CD14-positive monocyte (primary cell): ENCODE results near the gene LEAP2. TPM values are rescaled to one million over a fixed set of nuclear protein-coding genes. Genes with fewer than 3 reads are reported as not detected.
A peak's percentile ranks its signal among the peaks of the same experiment; 100 is the strongest.

Experiments used
- DNase-seq, 3 donors: peaks; one replicate each; pipeline ENCODE4 v3.0.0-alpha.2; 2011 to 2022
- H2AFZ ChIP-seq: 2 replicates; pipeline ENCODE4 v1.6.0; 2012; ENCODE audit warnings: mild to moderate bottlenecking, low read depth, low read length, inconsistent platforms; ENCODE audit not compliant: insufficient read depth, poor library complexity, severe bottlenecking
- H3K27ac ChIP-seq, 2 donors: 1 replicate in 1 of 2; 2 replicates in 1 of 2; pipeline ENCODE4 v1.5.1; 2012 to 2013; ENCODE audit warnings: low read length in 2 of 2, control low read depth in 1 of 2, inconsistent platforms in 1 of 2, low read depth in 1 of 2, mild to moderate bottlenecking in 1 of 2
- H3K27me3 ChIP-seq, 2 donors: one replicate each; pipeline versions ENCODE4 v1.6.0 to v1.6.1; 2011 to 2013; ENCODE audit warnings: low read length in 2 of 2; ENCODE audit not compliant: control insufficient read depth in 2 of 2, insufficient read depth in 2 of 2
- H3K36me3 ChIP-seq, 2 donors: replicated peaks in 1 of 2; 1 replicate in 1 of 2; 2 replicates in 1 of 2; pipeline versions ENCODE4 v1.5.1 to v1.6.1; 2012 to 2013; ENCODE audit warnings: low read length in 2 of 2, control low read depth in 1 of 2, inconsistent platforms in 1 of 2, mild to moderate bottlenecking in 1 of 2; ENCODE audit not compliant: insufficient read depth in 2 of 2, control insufficient read depth in 1 of 2
- H3K4me1 ChIP-seq, 2 donors: 1 replicate in 1 of 2; 2 replicates in 1 of 2; pipeline versions ENCODE4 v1.5.1 to v1.6.1; 2012 to 2013; ENCODE audit warnings: low read length in 2 of 2, control low read depth in 1 of 2, inconsistent platforms in 1 of 2, mild to moderate bottlenecking in 1 of 2, moderate library complexity in 1 of 2; ENCODE audit not compliant: insufficient read depth in 2 of 2, control insufficient read depth in 1 of 2
- H3K4me2 ChIP-seq: replicated peaks from 2 replicates; pipeline ENCODE3; 2012; ENCODE audit warnings: low read length, moderate library complexity, mild to moderate bottlenecking; ENCODE audit not compliant: poor library complexity, severe bottlenecking; ENCODE audit errors: extremely low read depth
- H3K4me3 ChIP-seq, 3 experiments: fragments of 200-600 bp in 1 of 3; sonication (generic) in 1 of 3; replicated peaks in 1 of 3; 1 replicate in 2 of 3; 2 replicates in 1 of 3; pipeline ENCODE4 v1.5.1; 2011 to 2013; ENCODE audit warnings: low read length in 3 of 3, mild to moderate bottlenecking in 3 of 3, control low read depth in 2 of 3, low read depth in 2 of 3, inconsistent platforms in 1 of 3, moderate library complexity in 1 of 3
- H3K79me2 ChIP-seq: 2 replicates; pipeline ENCODE4 v1.6.0; 2012; ENCODE audit warnings: mild to moderate bottlenecking, control low read depth, inconsistent platforms, low read length, moderate library complexity; ENCODE audit not compliant: insufficient read depth
- H3K9ac ChIP-seq: 2 replicates; pipeline ENCODE4 v1.6.0; 2017; ENCODE audit warnings: low read length, mild to moderate bottlenecking; ENCODE audit not compliant: insufficient read depth, poor library complexity, severe bottlenecking
- H3K9me3 ChIP-seq, 2 donors: replicated peaks in 1 of 2; 1 replicate in 1 of 2; 2 replicates in 1 of 2; pipeline versions ENCODE4 v1.5.1 to v1.6.1; 2012 to 2013; ENCODE audit warnings: low read length in 2 of 2, control low read depth in 1 of 2; ENCODE audit not compliant: control insufficient read depth in 1 of 2, insufficient read depth in 1 of 2
- H4K20me1 ChIP-seq: 2 replicates; pipeline ENCODE4 v1.6.0; 2012; ENCODE audit warnings: mild to moderate bottlenecking, low read length, control low read depth, moderate library complexity; ENCODE audit not compliant: insufficient read depth
- H3K27ac Mint-ChIP-seq, 7 donors: one replicate each; pipeline ENCODE4 v1.8.0; 2020; ENCODE audit warnings: mild to moderate bottlenecking in 7 of 7, mixed read lengths in 7 of 7, moderate library complexity in 6 of 7, inconsistent platforms in 2 of 7
- H3K27me3 Mint-ChIP-seq, 3 donors: one replicate each; pipeline ENCODE4 v1.8.0; 2021 to 2022; ENCODE audit warnings: low read depth in 3 of 3, mild to moderate bottlenecking in 3 of 3, mixed read lengths in 3 of 3, moderate library complexity in 3 of 3, inconsistent platforms in 1 of 3
- H3K36me3 Mint-ChIP-seq, 2 donors: one replicate each; pipeline ENCODE4 v1.8.0; 2020; ENCODE audit warnings: mixed read lengths in 2 of 2, inconsistent platforms in 1 of 2, mild to moderate bottlenecking in 1 of 2
- H3K4me1 Mint-ChIP-seq: one replicate; pipeline ENCODE4 v1.8.0; 2020; ENCODE audit warnings: mild to moderate bottlenecking, mixed read lengths
- H3K4me3 Mint-ChIP-seq, 2 donors: one replicate each; pipeline ENCODE4 v1.8.0; 2020; ENCODE audit warnings: mild to moderate bottlenecking in 2 of 2, mixed read lengths in 2 of 2, moderate library complexity in 1 of 2
- H3K9me3 Mint-ChIP-seq, 7 donors: one replicate each; pipeline ENCODE4 v1.8.0; 2020 to 2022; ENCODE audit warnings: mixed read lengths in 7 of 7, mild to moderate bottlenecking in 6 of 7, moderate library complexity in 6 of 7, inconsistent platforms in 2 of 7
- CTCF ChIP-seq: fragments of 200-600 bp; IDR thresholded peaks from one replicate; pipeline ENCODE4 v1.8.0; 2022; ENCODE audit warnings: antibody characterized with exemption, mild to moderate bottlenecking
- WGBS: methylation state at CpG from one replicate; pipeline ENCODE4 v1.1.5; 2013; ENCODE audit warnings: missing lambda C conversion rate; ENCODE audit not compliant: insufficient coverage; 5-methylcytosine and 5-hydroxymethylcytosine counted together
- intact Hi-C, 2 donors: fragments of 100-400 bp; cut with micrococcal nuclease; formaldehyde crosslinking; loops; one replicate each; pipeline versions ENCODE4 v1.15.0 to v1.15.1; 2023
- polyA plus RNA-seq, 3 donors: library from polyadenylated mRNA; depleted of rRNA in 1 of 3; unstranded in 2 of 3; stranded (reverse) in 1 of 3; fragments of 300-500 nt in 2 of 3; fragments of >200 nt in 1 of 3; fragmentation: Illumina TruSeq in 2 of 3; gene quantifications; 1 replicate in 2 of 3; 2 replicates in 1 of 3; pipeline ENCODE4 v1.2.3, GENCODE V29; 2012 to 2021

Gene LEAP2
- polyA plus RNA-seq, 3 donors, result 0.59 to 2.3 (median 0.88) TPM

GRCh38 chr5:132895719-132896305 is 22.3 kb downstream of the LEAP2 start:
- 100% methylated on average over 2 of the region's 4 CpGs for whole genome bisulfite sequencing
- H3K4me1 Mint-ChIP-seq, result no peaks in the 10 kb centered on the region
- peaks cover 5% of the 10 kb centered on the region for H4K20me1 ChIP-seq

GRCh38 chr5:132896685-132897084 is 23.2 kb downstream of the LEAP2 start:
- H3K9me3 Mint-ChIP-seq, result no peaks in the 10 kb centered on the region
- 100% methylated on average over 2 of the region's 7 CpGs for WGBS
- H3K4me3 ChIP-seq, result no peak overlapping the region
- peaks cover 80 to 84% of the 10 kb centered on the region in 2 donors for H3K36me3 Mint-ChIP-seq
- H4K20me1 ChIP-seq, result peaks cover 5% of the 10 kb centered on the region
- H3K9ac ChIP-seq, result no peak overlapping the region
- intact Hi-C loops, result no loop called here
- no peaks in the 10 kb centered on the region for H3K4me1 Mint-ChIP-seq
- no peaks in the 10 kb centered on the region for H3K27me3 Mint-ChIP-seq
- no peak overlapping the region for H3K27ac ChIP-seq
- no peak overlapping the region for H3K4me3 Mint-ChIP-seq
- peaks cover 88 to 99% of the 10 kb centered on the region in 2 donors for H3K36me3 ChIP-seq
- no peaks in the 10 kb centered on the region for H3K4me1 ChIP-seq
- H3K79me2 ChIP-seq, result no peaks in the 10 kb centered on the region
- H3K27me3 ChIP-seq, result no peaks in the 10 kb centered on the region
- H3K4me2 ChIP-seq, result no peak overlapping the region
- no peak for TF ChIP-seq CTCF
- DNase-seq, result no peak
- no peak overlapping the region for H2AFZ ChIP-seq
- H3K9me3 ChIP-seq, result no peaks in the 10 kb centered on the region
- H3K27ac Mint-ChIP-seq, result peak overlapping the region in 2 of 7 donors; percentile 2 to 27

More at GRCh38 chr5:132895719-132896305, 22.3 kb downstream of the LEAP2 start:
- Histone ChIP-seq H3K4me1 (no peaks in the 10 kb centered on the region), H3K9me3 (no peaks in the 10 kb centered on the region), H3K9ac (no peak overlapping the region), H3K4me3 (no peak overlapping the region), H3K27ac (no peak overlapping the region), H2AFZ (no peak overlapping the region), H3K79me2 (no peaks in the 10 kb centered on the region), H3K36me3 (peaks cover 89 to 97% of the 10 kb centered on the region in 2 donors), H3K4me2 (no peak overlapping the region), H3K27me3 (no peaks in the 10 kb centered on the region)
- Mint-ChIP-seq H3K9me3 (no peaks in the 10 kb centered on the region), H3K27me3 (no peaks in the 10 kb centered on the region), H3K36me3 (peaks cover 75 to 83% of the 10 kb centered on the region in 2 donors), H3K4me3 (no peak overlapping the region), H3K27ac (no peak overlapping the region)
- DNase-seq, result no peak
- intact Hi-C loops, result no loop called here
- no peak for TF ChIP-seq CTCF
